WERI-Rb-1 (cell line): ENCODE measurements around the gene LENG8.
"Not testable (repeated sequence)": the region's sequence is repeated elsewhere in the genome, so short reads cannot be mapped to it uniquely, and the experiment has no call there.

ENCODE experiments used
- DNase-seq: peaks from one replicate; pipeline ENCODE4 v3.0.0-alpha.2; 2020
- H3K27ac ChIP-seq: fragments of 250-450 bp; sonication (Bioruptor Pico); 2 replicates; pipeline ENCODE4 v1.5.1; 2020; ENCODE audit warnings: mild to moderate bottlenecking, moderate library complexity
- H3K27me3 ChIP-seq: fragments of 250-450 bp; sonication (Bioruptor Pico); 2 replicates; pipeline ENCODE4 v1.5.1; 2021; ENCODE audit warnings: mild to moderate bottlenecking, low read depth, moderate library complexity; ENCODE audit not compliant: insufficient read depth, severe bottlenecking
- H3K36me3 ChIP-seq: fragments of 250-450 bp; sonication (Bioruptor Pico); 2 replicates; pipeline ENCODE4 v1.5.1; 2020; ENCODE audit warnings: mild to moderate bottlenecking, moderate library complexity
- H3K4me3 ChIP-seq: 2 replicates; pipeline ENCODE4 v1.5.1; 2011; ENCODE audit warnings: low read depth, mild to moderate bottlenecking, control low read depth, low read length
- H3K9me3 ChIP-seq: fragments of 250-450 bp; sonication (Bioruptor Pico); 2 replicates; pipeline ENCODE4 v1.5.1; 2021; ENCODE audit warnings: mild to moderate bottlenecking, moderate library complexity; ENCODE audit not compliant: severe bottlenecking
- CTCF ChIP-seq: IDR thresholded peaks from 2 replicates; pipeline ENCODE4 v1.5.1; 2011; ENCODE audit warnings: low read depth, mild to moderate bottlenecking, control low read depth, inconsistent platforms, low read length

Gene LENG8

GRCh38 chr19:54502518-54503048 lies 53.6 kb downstream of the LENG8 start, which contains the start of gene LAIR2:
LAIR2 (plus strand) TSS chr19:54502831; CDS start chr19:54502919, 88 bp downstream.
- H3K36me3 ChIP-seq, result no peaks in the 10 kb centered on the region
- H3K4me3 ChIP-seq, result no peak within 1 kb of the TSS
- peaks cover 68% of the 10 kb centered on the region for H3K27me3 ChIP-seq
- TF ChIP-seq CTCF, result no peak
- no peak for DNase-seq
- no peak within 1 kb of the TSS for H3K27ac ChIP-seq
- no peaks in the 10 kb centered on the region for H3K9me3 ChIP-seq

- H3K9me3 ChIP-seq, H3K4me3 ChIP-seq, DNase-seq, H3K36me3 ChIP-seq, H3K27ac ChIP-seq: not testable (repeated sequence)
- peaks cover 59% of the 10 kb centered on the region for H3K27me3 ChIP-seq
Observed at GRCh38 chr19:54505542-54505941, 56.5 kb downstream of the LENG8 start.

GRCh38 chr19:54506079-54506478 lies 57.1 kb downstream of the LENG8 start:
- Histone ChIP-seq H3K9me3 (no peaks in the 10 kb centered on the region), H3K36me3 (no peaks in the 10 kb centered on the region), H3K4me3 (no peak overlapping the region), H3K27ac (no peak overlapping the region), H3K27me3 (peaks cover 55% of the 10 kb centered on the region)
- no peak for TF ChIP-seq CTCF
- DNase-seq, result no peak

GRCh38 chr19:54507038-54507717 lies 58.2 kb downstream of the LENG8 start:
- not testable (repeated sequence) for H3K4me3 ChIP-seq, DNase-seq, H3K9me3 ChIP-seq, H3K27ac ChIP-seq, H3K36me3 ChIP-seq
- H3K27me3 ChIP-seq, result peaks cover 59% of the 10 kb centered on the region

- no peak overlapping the region for H3K27ac ChIP-seq
- H3K4me3 ChIP-seq, result no peak overlapping the region
- no peaks in the 10 kb centered on the region for H3K9me3 ChIP-seq
- no peaks in the 10 kb centered on the region for H3K36me3 ChIP-seq
- no peak for TF ChIP-seq CTCF
- H3K27me3 ChIP-seq, result peaks cover 59% of the 10 kb centered on the region
- DNase-seq, result no peak
Observed at GRCh38 chr19:54507824-54508223, 58.8 kb downstream of the LENG8 start.

- not testable (repeated sequence) for H3K9me3 ChIP-seq, DNase-seq, H3K4me3 ChIP-seq, H3K27ac ChIP-seq, H3K36me3 ChIP-seq
- H3K27me3 ChIP-seq, result peaks cover 58% of the 10 kb centered on the region
Observed at GRCh38 chr19:54508487-54508886, 59.5 kb downstream of the LENG8 start.

GRCh38 chr19:54509200-54509940 lies 60.4 kb downstream of the LENG8 start:
- not testable (repeated sequence) for DNase-seq, H3K36me3 ChIP-seq, H3K27ac ChIP-seq, H3K9me3 ChIP-seq, H3K4me3 ChIP-seq
- peaks cover 57% of the 10 kb centered on the region for H3K27me3 ChIP-seq
